ENCODE results near the gene PHF3. TPM values are rescaled to one million over a fixed set of nuclear protein-coding genes. Genes with fewer than 3 reads are reported as not detected.
"Not testable (repeated sequence)": the region's sequence is repeated elsewhere in the genome, so short reads cannot be mapped to it uniquely, and the experiment has no call there.

Gene PHF3
- total RNA-seq, 1 donor from 2014 or later: 33.4 TPM

GRCh38 chr6:63750400-63750799 is 114.8 kb downstream of the PHF3 start:
- Histone ChIP-seq H3K27me3 (ENCODE audit: insufficient read depth, low read length) (no peaks in the 10 kb centered on the region), H3K27ac (ENCODE audit: low read depth, low read length) (no peak overlapping the region), H3K9me3 (ENCODE audit: insufficient read depth, low read depth, low read length) (no peaks in the 10 kb centered on the region), H3K9ac (ENCODE audit: low read length) (no peak overlapping the region), H3K4me2 (ENCODE audit: low read length) (no peak overlapping the region), H3K79me2 (ENCODE audit: insufficient read depth, low read length) (no peaks in the 10 kb centered on the region), H3K36me3 (ENCODE audit: insufficient read depth, low read length) (no peaks in the 10 kb centered on the region), H4K20me1 (ENCODE audit: insufficient read depth, low read length) (no peaks in the 10 kb centered on the region), H3K4me3 (ENCODE audit: insufficient read depth, low read depth, low read length) (no peak overlapping the region), H3K4me1 (ENCODE audit: insufficient read depth, low read length) (no peaks in the 10 kb centered on the region), H2AFZ (ENCODE audit: low read depth, low read length) (no peak overlapping the region)
- peaks cover 3% of the 10 kb centered on the region for H3K36me3 Mint-ChIP-seq (ENCODE audit: low read depth, unreplicated experiment)
- H3K9me3 Mint-ChIP-seq (ENCODE audit: unreplicated experiment): no peaks in the 10 kb centered on the region
- H3K4me1 Mint-ChIP-seq (ENCODE audit: low read depth, unreplicated experiment): no peaks in the 10 kb centered on the region
- FAIRE-seq (no peak), DNase-seq (ENCODE audit: low read depth) (no peak)
- no peak overlapping the region for H3K4me3 Mint-ChIP-seq (ENCODE audit: unreplicated experiment)
- TF ChIP-seq CTCF (IDR thresholded peaks at IDR 0.05; ENCODE audit: insufficient read depth, low read depth, low read length): no peak
- no peak for TF ChIP-seq EZH2 (IDR thresholded peaks at IDR 0.05; ENCODE audit: insufficient read depth, low read length)
- no peak overlapping the region for H3K27ac Mint-ChIP-seq (ENCODE audit: unreplicated experiment)
- no peaks in the 10 kb centered on the region for H3K27me3 Mint-ChIP-seq (ENCODE audit: low read depth, unreplicated experiment)

- not testable (repeated sequence) for H3K4me1 ChIP-seq (ENCODE audit: insufficient read depth, low read length); H3K27ac Mint-ChIP-seq (ENCODE audit: unreplicated experiment)
- peaks cover 11% of the 10 kb centered on the region for H3K36me3 Mint-ChIP-seq (ENCODE audit: low read depth, unreplicated experiment)
These were observed 121.7 kb downstream of the PHF3 start for GRCh38 chr6:63757275-63757674.

GRCh38 chr6:63757826-63758225 is 122.2 kb downstream of the PHF3 start:
- Histone ChIP-seq H3K4me2 (ENCODE audit: low read length) (no peak overlapping the region), H3K9ac (ENCODE audit: low read length) (no peak overlapping the region), H3K27ac (ENCODE audit: low read depth, low read length) (no peak overlapping the region), H3K9me3 (ENCODE audit: insufficient read depth, low read depth, low read length) (peaks cover 2% of the 10 kb centered on the region), H3K27me3 (ENCODE audit: insufficient read depth, low read length) (no peaks in the 10 kb centered on the region), H2AFZ (ENCODE audit: low read depth, low read length) (no peak overlapping the region), H4K20me1 (ENCODE audit: insufficient read depth, low read length) (no peaks in the 10 kb centered on the region), H3K79me2 (ENCODE audit: insufficient read depth, low read length) (no peaks in the 10 kb centered on the region), H3K4me3 (ENCODE audit: insufficient read depth, low read depth, low read length) (no peak overlapping the region), H3K36me3 (ENCODE audit: insufficient read depth, low read length) (no peaks in the 10 kb centered on the region), H3K4me1 (ENCODE audit: insufficient read depth, low read length) (no peaks in the 10 kb centered on the region)
- TF ChIP-seq EZH2 (IDR thresholded peaks at IDR 0.05; ENCODE audit: insufficient read depth, low read length): no peak
- TF ChIP-seq CTCF (IDR thresholded peaks at IDR 0.05; ENCODE audit: insufficient read depth, low read depth, low read length): no peak
- Mint-ChIP-seq H3K4me1 (ENCODE audit: low read depth, unreplicated experiment) (no peaks in the 10 kb centered on the region), H3K9me3 (ENCODE audit: unreplicated experiment) (peaks cover 12% of the 10 kb centered on the region), H3K27ac (ENCODE audit: unreplicated experiment) (no peak overlapping the region), H3K36me3 (ENCODE audit: low read depth, unreplicated experiment) (peaks cover 11% of the 10 kb centered on the region), H3K4me3 (ENCODE audit: unreplicated experiment) (no peak overlapping the region), H3K27me3 (ENCODE audit: low read depth, unreplicated experiment) (no peaks in the 10 kb centered on the region)
- DNase-seq (ENCODE audit: low read depth): no peak
- FAIRE-seq: no peak

More at GRCh38 chr6:63757275-63757674, 121.7 kb downstream of the PHF3 start:
- not testable (repeated sequence) for FAIRE-seq; H3K27ac ChIP-seq (ENCODE audit: low read depth, low read length); H3K27me3 ChIP-seq (ENCODE audit: insufficient read depth, low read length); H2AFZ ChIP-seq (ENCODE audit: low read depth, low read length); H3K9me3 ChIP-seq (ENCODE audit: insufficient read depth, low read depth, low read length); H3K27me3 Mint-ChIP-seq (ENCODE audit: low read depth, unreplicated experiment); H3K4me3 Mint-ChIP-seq (ENCODE audit: unreplicated experiment); H3K9ac ChIP-seq (ENCODE audit: low read length); H3K36me3 ChIP-seq (ENCODE audit: insufficient read depth, low read length); H4K20me1 ChIP-seq (ENCODE audit: insufficient read depth, low read length); H3K4me3 ChIP-seq (ENCODE audit: insufficient read depth, low read depth, low read length); DNase-seq (ENCODE audit: low read depth); H3K4me2 ChIP-seq (ENCODE audit: low read length); H3K4me1 Mint-ChIP-seq (ENCODE audit: low read depth, unreplicated experiment); H3K79me2 ChIP-seq (ENCODE audit: insufficient read depth, low read length)
- peaks cover 12% of the 10 kb centered on the region for H3K9me3 Mint-ChIP-seq (ENCODE audit: unreplicated experiment)

All from astrocyte (in vitro differentiated cells and primary cell).